Common myeloid progenitor, CD34-positive (primary cell): ENCODE results near the gene PPP1R12C.

Source experiments
- CTCF ChIA-PET: fragments of 350-600 bp; sonication (Branson Sonifier 250); formaldehyde crosslinking; loops from one replicate; lab custom pipeline; 2021; ENCODE audit warnings: antibody characterized with exemption; lab: Charles Lee
- POLR2A ChIA-PET: fragments of 350-600 bp; sonication (Branson Sonifier 250); formaldehyde crosslinking; loops from one replicate; lab custom pipeline; 2021; ENCODE audit warnings: antibody characterized with exemption; lab: Charles Lee
- DNase-seq, 3 donors: peaks; one replicate each; pipeline versions ENCODE4 v3.0.0 to v3.0.0-alpha.2; 2013
- H3K27ac ChIP-seq, 2 experiments: 1 replicate in 1 of 2; 2 replicates in 1 of 2; pipeline ENCODE4 v1.7.0; 2013; ENCODE audit warnings: inconsistent platforms in 2 of 2, low read length in 2 of 2, mild to moderate bottlenecking in 2 of 2, low read depth in 1 of 2, moderate library complexity in 1 of 2; ENCODE audit not compliant: severe bottlenecking in 2 of 2, insufficient read depth in 1 of 2, poor library complexity in 1 of 2
- H3K27me3 ChIP-seq, 5 experiments: replicated peaks in 2 of 5; 1 replicate in 3 of 5; 2 replicates in 2 of 5; pipeline versions ENCODE4 v1.6.1 to v1.7.0; 2013; ENCODE audit warnings: low read length in 4 of 5, mild to moderate bottlenecking in 2 of 5, moderate library complexity in 2 of 5, inconsistent platforms in 1 of 5; ENCODE audit not compliant: insufficient read depth in 5 of 5, control insufficient read depth in 4 of 5
- H3K36me3 ChIP-seq, 4 experiments: 1 replicate in 2 of 4; 2 replicates in 2 of 4; pipeline versions ENCODE4 v1.6.1 to v1.7.0; 2013; ENCODE audit warnings: low read length in 3 of 4, control low read depth in 1 of 4, mild to moderate bottlenecking in 1 of 4; ENCODE audit not compliant: control insufficient read depth in 4 of 4, insufficient read depth in 4 of 4
- H3K4me1 ChIP-seq, 4 experiments: 1 replicate in 3 of 4; 2 replicates in 1 of 4; pipeline versions ENCODE4 v1.6.1 to v1.7.1; 2013; ENCODE audit warnings: low read length in 3 of 4, mild to moderate bottlenecking in 3 of 4, control low read depth in 1 of 4, inconsistent platforms in 1 of 4, moderate library complexity in 1 of 4; ENCODE audit not compliant: control insufficient read depth in 4 of 4, insufficient read depth in 4 of 4; ENCODE audit errors: control extremely low read depth in 1 of 4
- H3K4me3 ChIP-seq, 7 experiments: 1 replicate in 4 of 7; 2 replicates in 3 of 7; pipeline versions ENCODE4 v1.5.1 to v1.7.0; 2013; ENCODE audit warnings: mild to moderate bottlenecking in 7 of 7, low read length in 6 of 7, moderate library complexity in 6 of 7, inconsistent platforms in 2 of 7, low read depth in 2 of 7, control low read depth in 1 of 7; ENCODE audit not compliant: insufficient read depth in 4 of 7, control insufficient read depth in 1 of 7; ENCODE audit errors: extremely low read depth in 1 of 7
- H3K9me3 ChIP-seq, 5 experiments: 1 replicate in 4 of 5; 2 replicates in 1 of 5; pipeline versions ENCODE4 v1.6.1 to v1.7.1; 2013; ENCODE audit warnings: low read length in 4 of 5, mild to moderate bottlenecking in 2 of 5, inconsistent platforms in 1 of 5, low read depth in 1 of 5, moderate library complexity in 1 of 5; ENCODE audit not compliant: control insufficient read depth in 4 of 5, insufficient read depth in 2 of 5; ENCODE audit errors: control extremely low read depth in 1 of 5
- WGBS: methylation state at CpG from one replicate; pipeline ENCODE4 v1.1.5; 2013; ENCODE audit not compliant: insufficient coverage; 5-methylcytosine and 5-hydroxymethylcytosine counted together

The PPP1R12C gene

DNA sequence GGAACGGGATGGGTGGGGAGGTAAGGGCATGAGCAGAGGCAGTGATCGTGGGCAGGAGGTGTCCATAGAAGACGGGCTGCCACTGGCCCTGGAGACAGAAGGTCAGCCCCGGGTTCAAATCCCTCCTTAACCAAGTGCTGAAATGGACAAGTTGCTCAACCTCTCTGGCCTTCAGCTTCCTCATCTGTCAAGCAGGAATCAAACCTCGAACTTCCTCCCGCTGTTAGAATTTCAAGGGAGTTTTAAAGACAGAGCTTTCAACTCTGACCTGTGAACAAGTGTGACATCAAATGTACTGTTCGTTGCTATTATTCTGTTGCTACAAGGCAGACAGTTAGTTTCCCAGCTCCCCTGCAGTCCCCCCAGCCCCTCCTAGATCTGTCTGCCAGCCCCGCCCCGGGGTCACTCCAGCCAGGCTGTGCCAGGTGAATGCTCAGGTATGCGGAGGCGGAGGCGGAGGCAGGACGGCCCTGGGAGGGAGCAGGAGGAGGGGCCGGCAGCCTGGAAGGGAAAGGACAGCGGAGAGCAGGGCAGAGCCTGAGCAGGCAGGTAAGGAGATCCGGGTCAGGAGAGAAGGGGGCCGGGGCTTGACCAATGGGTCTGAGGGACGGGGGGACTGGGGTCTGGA, 42.0 kb downstream of the PPP1R12C start, which contains the start of gene EPS8L1:
EPS8L1 (plus strand) TSS at position 499 of the 628 bp plus-strand sequence. CDS start 576 bp downstream, outside the sequence.
- CTCF ChIA-PET, result interaction anchor here (1.6 kb wide), 1 partner anchor 194 kb away, joined by 3 read pairs; no protein-coding TSS in a partner anchor
- Histone ChIP-seq H3K27ac (no peak within 1 kb of the TSS), H3K36me3 (no peaks in the 10 kb centered on the region), H3K4me1 (peaks cover 0 to 15% (median 8%) of the 10 kb centered on the region in 4 experiments), H3K4me3 (no peak within 1 kb of the TSS), H3K9me3 (peaks cover 0 to 7% (median 2%) of the 10 kb centered on the region in 5 experiments), H3K27me3 (peaks cover 0 to 42% (median 12%) of the 10 kb centered on the region in 5 experiments)
- POLR2A ChIA-PET, result no interaction called here
- WGBS, result 63% methylated on average over 17 of the region's 18 CpGs
- peak in 1 of 3 donors; percentile 36 for DNase-seq

DNA sequence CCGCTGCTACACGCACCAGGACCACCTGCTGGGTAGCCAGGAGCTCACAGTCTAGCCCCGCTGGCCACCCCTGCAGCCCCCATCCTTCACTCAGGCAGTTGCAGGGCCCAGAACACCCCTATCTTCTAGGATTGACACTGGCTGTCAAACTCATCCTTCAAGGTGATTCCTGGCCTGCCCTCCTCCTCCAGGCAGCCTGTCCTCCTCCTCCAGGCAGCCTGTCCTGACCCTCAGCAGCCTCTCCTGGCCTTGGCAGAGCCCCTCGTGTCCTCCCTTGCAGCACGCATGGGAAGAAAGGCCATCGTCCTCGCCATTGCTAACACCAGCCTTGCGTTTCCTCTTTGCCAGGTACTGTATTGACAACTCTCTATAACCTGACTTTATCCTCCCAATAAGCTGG, 45.5 kb downstream of the PPP1R12C start:
- H3K4me1 ChIP-seq, result peaks cover 0 to 12% (median 7%) of the 10 kb centered on the region in 4 experiments
- peaks cover 6 to 57% (median 30%) of the 10 kb centered on the region in 5 experiments for H3K27me3 ChIP-seq
- H3K27ac ChIP-seq, result no peak overlapping the region
- peaks cover 0 to 7% (median 3%) of the 10 kb centered on the region in 5 experiments for H3K9me3 ChIP-seq
- ChIA-PET POLR2A (no interaction called here), CTCF (no interaction called here)
- WGBS, result 61% methylated on average over 2 of the region's 8 CpGs
- no peak overlapping the region for H3K4me3 ChIP-seq
- DNase-seq, result no peak
- no peaks in the 10 kb centered on the region for H3K36me3 ChIP-seq

DNA sequence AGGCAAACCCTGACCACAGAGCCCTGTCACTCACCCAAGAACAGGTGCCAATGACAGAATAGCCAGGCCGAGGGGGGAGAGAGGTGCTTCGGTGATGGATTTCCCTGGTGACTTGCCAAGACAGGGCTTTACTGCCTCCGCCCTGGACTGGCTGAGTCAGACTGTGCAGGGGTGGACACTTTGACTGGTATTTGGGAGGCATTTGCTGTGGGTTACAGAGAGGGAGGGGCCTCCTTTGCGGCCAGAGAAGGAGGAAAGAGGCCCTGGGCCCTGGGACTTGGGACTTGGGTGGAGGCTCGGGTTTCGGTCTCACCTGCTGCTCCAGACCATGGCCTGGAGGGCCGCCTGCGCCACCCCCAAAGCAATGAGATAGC, 46.3 kb downstream of the PPP1R12C start:
- Histone ChIP-seq H3K27me3 (peaks cover 6 to 65% (median 30%) of the 10 kb centered on the region in 5 experiments), H3K36me3 (no peaks in the 10 kb centered on the region), H3K9me3 (peaks cover 0 to 7% (median 3%) of the 10 kb centered on the region in 5 experiments), H3K4me1 (peaks cover 0 to 12% (median 7%) of the 10 kb centered on the region in 4 experiments), H3K4me3 (no peak overlapping the region), H3K27ac (no peak overlapping the region)
- ChIA-PET CTCF (no interaction called here), POLR2A (no interaction called here)
- peak in 1 of 3 donors; percentile 86 for DNase-seq
- 82% methylated on average over 3 of the region's 8 CpGs for WGBS

DNA sequence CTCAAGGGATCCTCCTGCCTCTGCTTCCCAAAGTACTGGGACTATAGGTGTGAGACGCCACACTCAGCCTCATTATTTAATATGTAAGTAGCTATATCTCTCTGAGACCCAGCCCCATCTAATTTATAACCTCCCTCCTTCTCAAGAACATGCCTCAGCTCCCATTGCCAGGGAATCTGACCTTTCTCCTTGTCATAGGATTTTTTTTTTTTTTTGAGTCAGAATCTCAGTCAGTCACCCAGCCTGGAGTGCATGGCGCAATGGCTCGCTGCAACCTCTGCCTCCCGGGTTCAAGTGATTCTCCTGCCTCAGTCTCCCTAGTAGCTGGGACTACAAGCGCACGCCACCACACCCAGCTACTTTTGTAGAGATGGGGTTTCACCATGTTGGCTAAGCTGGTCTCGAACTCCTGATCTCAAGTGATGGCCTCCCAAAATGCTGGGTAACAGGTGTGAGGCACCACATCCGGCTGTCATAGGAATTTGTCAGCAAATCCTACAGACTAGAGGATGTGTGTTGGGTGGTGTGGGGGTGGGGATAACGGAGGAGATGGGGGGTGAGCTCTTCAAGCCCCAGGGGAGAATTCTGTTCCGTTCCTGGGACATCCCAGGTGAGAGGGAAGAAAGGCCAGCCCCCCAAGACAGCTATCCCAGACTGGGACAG, 46.8 kb downstream of the PPP1R12C start:
- H3K27ac ChIP-seq, result no peak overlapping the region
- peaks cover 0 to 11% (median 7%) of the 10 kb centered on the region in 4 experiments for H3K4me1 ChIP-seq
- peak in 1 of 3 donors; percentile 57 for DNase-seq
- H3K36me3 ChIP-seq, result no peaks in the 10 kb centered on the region
- POLR2A ChIA-PET, result no interaction called here
- H3K4me3 ChIP-seq, result no peak overlapping the region
- H3K9me3 ChIP-seq, result peaks cover 0 to 7% (median 3%) of the 10 kb centered on the region in 5 experiments
- WGBS, result 98% methylated on average over 6 of the region's 10 CpGs
- CTCF ChIA-PET, result no interaction called here
- peaks cover 6 to 69% (median 30%) of the 10 kb centered on the region in 5 experiments for H3K27me3 ChIP-seq

DNA sequence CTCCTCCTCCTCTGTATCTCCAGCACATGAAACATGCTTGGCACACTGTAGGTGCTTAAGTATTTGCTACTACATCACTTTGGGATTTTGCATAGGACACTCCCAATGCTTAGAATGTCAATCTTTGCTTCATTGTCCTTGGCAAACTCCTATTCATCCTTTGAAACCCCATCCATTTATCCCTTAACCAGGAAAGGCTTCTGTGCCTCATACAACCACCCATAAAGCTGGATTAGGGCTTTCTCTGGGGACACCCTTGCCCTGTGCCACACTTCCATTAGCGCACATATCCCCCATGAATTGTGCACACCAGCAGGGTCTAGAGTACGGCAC, 47.6 kb downstream of the PPP1R12C start:
- no CpG with 5 or more reads among the region's 2 CpGs for WGBS
- no peaks in the 10 kb centered on the region for H3K36me3 ChIP-seq
- DNase-seq, result no peak
- peaks cover 0 to 8% (median 7%) of the 10 kb centered on the region in 4 experiments for H3K4me1 ChIP-seq
- H3K27ac ChIP-seq, result no peak overlapping the region
- POLR2A ChIA-PET, result interaction anchor here (0.6 kb wide), 1 partner anchor 761 kb away, joined by 3 read pairs; no protein-coding TSS in a partner anchor
- no peak overlapping the region for H3K4me3 ChIP-seq
- H3K9me3 ChIP-seq, result peaks cover 0 to 7% (median 3%) of the 10 kb centered on the region in 5 experiments
- H3K27me3 ChIP-seq, result peaks cover 6 to 72% (median 30%) of the 10 kb centered on the region in 5 experiments
- CTCF ChIA-PET, result no interaction called here

DNA sequence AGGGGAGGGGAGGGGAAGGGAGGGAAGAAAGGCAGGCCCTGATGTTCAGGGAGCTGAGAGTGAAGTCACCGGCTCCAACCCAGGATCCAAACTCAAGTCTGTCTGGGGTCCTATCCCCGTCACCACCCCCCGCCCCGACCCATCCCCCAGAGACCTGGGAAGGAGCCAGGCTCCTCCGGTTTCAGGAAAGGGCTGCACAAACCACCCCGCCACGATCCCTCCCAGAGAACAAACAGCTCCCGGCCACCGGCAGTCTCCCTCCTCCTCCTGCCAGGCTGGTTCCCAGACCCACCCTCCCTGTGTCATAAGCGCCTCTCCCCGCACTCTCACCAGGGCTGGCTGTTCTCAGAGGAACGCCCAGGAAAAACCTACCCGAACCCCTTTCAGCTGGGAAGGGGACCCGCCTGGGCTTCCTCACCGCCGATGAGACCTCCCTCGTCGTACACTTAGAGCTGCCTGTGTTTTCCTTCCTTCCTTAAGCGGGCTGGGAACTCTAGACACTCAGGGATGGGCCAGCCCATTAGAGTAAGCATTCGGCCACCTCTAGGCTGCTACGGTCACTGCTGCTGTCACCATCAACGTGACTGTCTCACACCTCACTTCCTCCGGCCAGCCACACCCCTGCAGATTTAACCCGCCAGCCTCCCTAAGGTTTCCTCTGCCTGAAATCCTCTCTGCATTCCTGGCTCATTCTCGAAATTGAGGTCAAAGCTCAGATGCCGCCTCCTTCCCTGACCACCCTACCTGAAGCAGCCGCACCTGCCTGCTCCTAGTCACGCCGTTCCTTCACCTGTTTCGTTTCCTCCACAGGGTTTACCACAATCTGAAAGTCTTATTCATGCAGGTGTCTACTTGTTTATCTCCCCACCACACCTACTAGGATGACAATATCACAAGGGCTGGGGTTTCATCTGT, 48.2 kb downstream of the PPP1R12C start:
- H3K4me1 ChIP-seq, result peaks cover 0 to 8% (median 7%) of the 10 kb centered on the region in 4 experiments
- no peaks in the 10 kb centered on the region for H3K36me3 ChIP-seq
- ChIA-PET POLR2A (interaction anchor here (0.6 kb wide), 1 partner anchor 761 kb away, joined by 3 read pairs; no protein-coding TSS in a partner anchor), CTCF (no interaction called here)
- H3K4me3 ChIP-seq, result peak overlapping the region in 2 of 7 experiments; percentile 10 to 32
- H3K9me3 ChIP-seq, result peaks cover 0 to 7% (median 3%) of the 10 kb centered on the region in 5 experiments
- H3K27ac ChIP-seq, result no peak overlapping the region
- peaks cover 6 to 72% (median 29%) of the 10 kb centered on the region in 5 experiments for H3K27me3 ChIP-seq
- WGBS, result 4% methylated on average over 22 of the region's 30 CpGs
- no peak for DNase-seq
